GM21390 (cell line): ENCODE data around the gene IL2RA.
A peak's percentile ranks its signal among the peaks of the same experiment; 100 is the strongest.

Experiments used
- ATAC-seq: cut with Tn5 transposase; IDR thresholded peaks from one replicate; pipeline ENCODE4 v1.9.1; 2021; ENCODE audit not compliant: unreplicated experiment

Gene IL2RA

DNA sequence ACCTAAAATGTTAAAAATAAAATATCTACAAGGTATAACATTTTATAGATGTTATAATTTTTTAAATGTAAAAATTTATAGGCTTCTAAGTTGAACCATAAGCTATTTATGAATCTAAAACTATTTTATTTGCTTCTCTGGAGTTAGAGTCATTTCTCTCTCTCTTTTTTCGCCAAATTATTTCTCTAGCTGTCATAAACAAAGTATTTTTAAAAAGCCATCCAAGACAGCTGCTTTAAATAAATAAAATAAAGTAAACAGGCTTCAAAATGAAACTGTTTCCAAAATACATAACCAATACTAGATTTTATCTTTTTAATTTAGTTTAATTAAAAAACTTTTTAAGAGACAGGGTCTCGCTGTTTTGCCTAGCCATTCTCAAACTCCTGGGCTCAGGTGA lies 72.4 kb downstream of the IL2RA start:
- no peak for ATAC-seq

- no peak for ATAC-seq
These were observed 73.7 kb downstream of the IL2RA start for GRCh38 chr10:5988336-5988920.

GRCh38 chr10:5987747-5988146 lies 74.4 kb downstream of the IL2RA start:
- ATAC-seq: no peak

GRCh38 chr10:5985029-5985428 lies 77.1 kb downstream of the IL2RA start:
- ATAC-seq: no peak

GRCh38 chr10:5983774-5984173 lies 78.4 kb downstream of the IL2RA start:
- ATAC-seq: no peak

DNA sequence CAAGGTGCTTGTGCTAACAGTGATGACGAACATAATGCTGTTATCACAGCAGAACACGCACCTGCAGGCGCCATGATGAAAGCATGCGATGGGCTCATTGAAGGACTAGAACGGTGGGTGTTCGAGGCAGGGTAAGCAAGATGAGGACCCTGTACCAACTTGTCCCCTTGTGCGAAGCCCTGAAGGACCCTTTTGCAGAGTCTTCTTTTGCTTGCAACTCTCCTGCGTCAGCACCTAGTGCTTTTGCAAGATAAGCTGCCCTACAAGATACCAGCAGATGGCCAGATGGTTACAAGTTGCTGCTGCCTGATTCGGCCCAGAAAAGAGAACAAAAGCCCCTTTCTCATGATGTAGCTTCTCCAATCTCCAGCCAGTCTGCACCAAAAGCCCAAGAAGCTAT lies 80.6 kb downstream of the IL2RA start:
- ATAC-seq: no peak

GRCh38 chr10:5978230-5978489 lies 84.0 kb downstream of the IL2RA start:
- no peak for ATAC-seq

DNA sequence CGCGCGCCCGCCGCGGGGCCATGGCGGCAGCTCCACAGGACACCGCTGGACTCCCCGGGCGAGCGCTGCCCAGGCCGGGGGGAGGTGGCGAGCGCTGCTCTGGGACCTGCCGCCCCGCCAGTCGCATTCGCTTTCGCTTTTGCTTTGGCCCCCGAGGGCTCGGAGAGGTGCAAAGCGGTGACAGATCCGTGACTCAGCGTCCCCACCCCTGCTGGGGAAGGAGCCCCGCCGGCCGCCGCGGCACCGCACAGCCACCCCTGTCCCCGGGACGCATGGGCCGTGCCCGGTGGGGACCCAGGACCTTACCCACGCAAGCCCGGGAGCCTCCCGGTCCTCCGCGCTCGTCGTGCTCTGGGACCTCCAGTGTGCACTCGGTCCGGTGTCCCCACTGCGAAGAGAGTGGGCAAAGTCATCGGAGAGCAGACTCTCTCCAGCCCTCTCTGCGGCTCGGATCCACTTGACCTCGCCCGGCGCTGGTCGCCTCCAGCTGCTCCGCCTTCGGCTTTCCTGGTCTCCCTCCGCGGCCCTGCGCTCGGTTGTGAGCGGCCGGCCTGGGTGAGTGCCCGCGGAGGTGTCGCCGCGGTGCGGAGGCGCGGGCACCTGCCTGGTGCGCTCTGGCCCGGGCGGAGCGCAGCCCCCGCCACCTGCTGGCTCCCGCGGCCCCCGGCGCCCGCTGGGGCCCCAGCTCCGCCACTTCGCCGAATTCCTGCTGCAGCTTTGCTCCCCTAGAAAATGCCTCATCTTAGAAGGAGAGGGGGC lies 84.5 kb downstream of the IL2RA start, which contains the start of gene IL15RA:
Gene IL15RA (minus strand): TSS at position 73 of the 759 bp plus-strand sequence. CDS start 51 bp downstream, at position 22.
- peak; percentile 63 for ATAC-seq

- ATAC-seq: peak; percentile 11
These were observed 85.4 kb downstream of the IL2RA start for GRCh38 chr10:5976512-5977470.

DNA sequence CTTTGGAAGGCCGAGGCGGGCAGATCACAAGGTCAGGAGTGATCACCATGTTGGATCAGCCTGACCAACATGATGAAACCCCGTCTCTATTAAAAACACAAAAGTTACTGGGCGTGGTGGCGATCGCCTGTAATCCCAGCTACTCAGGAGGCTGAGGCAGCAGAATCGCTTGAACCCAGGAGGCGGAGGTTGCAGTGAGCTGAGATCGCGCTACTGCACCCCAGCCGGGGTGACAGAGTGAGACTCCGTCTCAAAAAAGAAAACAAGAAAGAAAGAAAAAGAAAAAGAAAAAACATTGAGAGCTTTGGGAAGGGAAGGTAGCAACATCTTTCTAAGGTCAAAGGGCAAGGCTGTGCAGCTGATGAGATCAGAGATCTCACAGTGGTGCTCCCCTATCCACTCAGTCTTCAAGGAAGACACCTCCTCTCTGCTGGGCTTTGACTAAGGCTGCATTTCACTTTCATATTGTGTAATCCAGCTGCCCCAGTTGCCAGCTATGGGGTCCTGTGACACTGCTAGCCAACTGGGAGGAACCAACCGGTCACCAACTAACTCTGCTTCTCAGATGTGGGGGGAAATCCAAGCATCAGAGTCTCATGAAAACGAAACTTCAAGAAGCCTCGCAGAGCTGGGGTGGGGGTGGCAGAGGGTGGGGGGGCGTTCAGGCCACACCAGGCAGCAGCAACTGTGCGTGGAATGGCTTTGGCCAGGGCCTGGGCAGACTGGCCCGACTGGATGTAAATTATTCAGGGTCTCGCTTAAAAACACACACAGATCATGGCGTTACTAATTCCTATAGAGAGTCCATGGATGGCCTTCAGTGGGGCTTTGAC lies 86.3 kb downstream of the IL2RA start:
- peak; percentile 51 for ATAC-seq

DNA sequence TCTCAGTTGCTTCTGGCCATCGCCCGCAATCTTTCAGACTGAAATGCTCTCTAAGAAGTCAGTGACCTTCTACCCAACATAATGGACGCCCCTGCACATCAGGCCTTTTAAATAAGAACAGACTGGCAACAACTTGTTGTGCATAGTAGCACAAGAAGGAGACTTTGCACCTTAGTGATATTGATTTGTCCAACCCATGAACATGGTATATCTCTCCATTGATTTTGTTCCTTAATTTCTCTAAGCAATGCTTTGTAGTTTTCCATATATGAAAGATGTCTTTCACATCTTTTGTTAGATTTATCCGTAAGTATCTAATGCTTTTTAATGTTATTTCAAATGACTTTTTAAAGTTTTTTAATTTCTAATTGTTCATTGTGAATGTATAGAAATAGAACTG lies 89.1 kb downstream of the IL2RA start:
- no peak for ATAC-seq

GRCh38 chr10:5971886-5972285 lies 90.3 kb downstream of the IL2RA start:
- ATAC-seq: no peak

DNA sequence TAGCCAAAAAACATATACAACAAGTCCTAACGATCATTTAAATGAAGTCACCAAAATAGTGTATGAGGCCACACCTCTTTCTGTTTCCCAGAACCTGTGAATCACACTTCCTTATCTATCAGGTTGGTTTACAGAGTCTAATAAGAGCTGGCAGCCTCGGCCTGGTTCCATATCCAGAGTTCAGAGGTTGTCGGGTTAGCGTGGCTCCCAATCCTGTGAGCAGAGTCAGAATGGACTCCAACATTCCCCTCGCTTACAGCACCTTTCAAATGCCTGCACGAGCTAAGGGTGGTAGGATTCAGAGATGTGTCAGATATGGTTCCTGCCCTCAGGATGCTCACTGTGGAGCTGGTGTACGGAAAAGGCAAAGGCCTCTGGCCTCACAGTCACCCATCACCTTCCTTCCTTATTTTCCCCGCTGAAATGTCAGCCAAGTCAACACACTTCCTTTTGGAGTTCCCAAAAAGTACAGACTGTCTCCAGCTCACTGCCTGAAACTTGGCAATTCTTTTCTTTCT lies 90.8 kb downstream of the IL2RA start:
- no peak for ATAC-seq

GRCh38 chr10:5970527-5970926 lies 91.6 kb downstream of the IL2RA start:
- no peak for ATAC-seq

DNA sequence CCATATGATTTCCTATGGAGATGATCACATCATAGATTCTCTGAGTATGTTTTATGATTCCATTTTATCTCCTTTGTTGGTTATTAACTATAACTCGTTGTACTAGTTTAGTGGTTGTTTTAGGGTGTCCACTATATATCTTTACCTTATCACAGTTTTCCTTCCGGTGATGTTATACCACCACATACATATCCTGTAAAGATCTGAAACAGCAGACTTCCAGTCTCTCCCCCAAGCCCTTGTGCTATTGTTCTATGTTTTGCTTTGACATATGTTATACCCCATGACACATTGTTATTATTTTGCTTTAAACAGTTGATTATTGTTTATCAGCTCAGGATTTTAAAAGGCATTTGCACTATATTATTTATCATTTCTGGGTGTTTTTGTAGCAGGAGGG lies 92.1 kb downstream of the IL2RA start:
- ATAC-seq: no peak

- no peak for ATAC-seq
These were observed 93.3 kb downstream of the IL2RA start for GRCh38 chr10:5968681-5969453.

GRCh38 chr10:5968037-5968680 lies 94.0 kb downstream of the IL2RA start:
- ATAC-seq: no peak

DNA sequence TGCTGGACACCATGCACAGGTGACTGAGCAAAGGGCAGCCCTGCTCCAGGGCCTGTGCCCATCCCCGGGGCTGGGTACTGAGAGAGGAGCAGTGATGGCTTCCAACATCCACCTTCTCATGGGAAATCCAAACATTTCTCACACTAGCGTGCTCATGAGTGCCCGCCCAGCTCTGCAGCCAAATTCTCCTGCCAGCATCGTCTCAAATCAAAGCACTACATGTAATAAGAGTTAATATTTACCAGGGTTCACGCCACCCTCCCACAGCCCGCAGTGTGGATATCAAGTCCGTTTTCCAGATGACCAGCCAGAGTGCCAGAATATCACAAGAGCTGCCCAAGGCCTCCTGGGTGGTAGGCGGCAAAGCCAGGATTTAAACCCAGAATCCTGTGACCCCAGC lies 96.9 kb downstream of the IL2RA start:
- ATAC-seq: no peak

DNA sequence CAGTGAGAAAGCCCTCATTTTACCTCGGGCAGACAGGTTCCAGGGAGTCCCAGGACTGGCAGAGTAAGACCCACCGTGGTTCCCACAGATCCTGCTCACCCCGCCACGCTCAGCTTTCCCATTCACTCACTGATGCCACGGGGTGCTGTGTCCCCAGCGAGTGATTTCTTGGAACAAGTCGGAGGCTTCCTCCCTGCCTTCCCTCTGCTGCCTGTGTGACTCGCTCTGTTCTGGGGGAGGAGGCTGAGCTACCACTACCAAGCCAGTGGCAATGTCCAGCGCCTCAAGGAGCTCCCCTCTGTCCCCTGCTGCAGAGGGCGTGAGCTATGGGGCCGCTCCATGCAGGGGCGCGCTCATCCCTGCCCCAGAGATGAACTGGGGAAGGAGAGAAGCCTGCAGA lies 97.4 kb downstream of the IL2RA start:
- no peak for ATAC-seq
